Fibroblast of lung (primary cell): ENCODE results near the gene S100G. TPM values are rescaled to one million over a fixed set of nuclear protein-coding genes. Genes with fewer than 3 reads are reported as not detected.
"Not testable (repeated sequence)": the region's sequence is repeated elsewhere in the genome, so short reads cannot be mapped to it uniquely, and the experiment has no call there.

ENCODE experiments used
- DNase-seq, 2 donors: peaks; one replicate each; pipeline versions ENCODE4 v3.0.0 to v3.0.0-alpha.2; 2010; ENCODE audit warnings: low read depth in 2 of 2
- H2AFZ ChIP-seq: 2 replicates; pipeline ENCODE4 v1.5.1; 2012; ENCODE audit warnings: low read length, control low read depth, inconsistent platforms
- H3K27ac ChIP-seq: 2 replicates; pipeline ENCODE4 v1.5.1; 2011; ENCODE audit warnings: low read length, control low read depth; ENCODE audit not compliant: insufficient read depth
- H3K27me3 ChIP-seq: 2 replicates; pipeline ENCODE4 v1.5.1; 2011; ENCODE audit warnings: mild to moderate bottlenecking, low read length; ENCODE audit not compliant: control insufficient read depth, insufficient read depth
- H3K36me3 ChIP-seq: 2 replicates; pipeline ENCODE4 v1.5.1; 2011; ENCODE audit warnings: low read length; ENCODE audit not compliant: control insufficient read depth, insufficient read depth
- H3K4me1 ChIP-seq: 2 replicates; pipeline ENCODE4 v1.5.1; 2011; ENCODE audit warnings: low read length; ENCODE audit not compliant: control insufficient read depth, insufficient read depth; ENCODE audit errors: extremely low read depth
- H3K4me2 ChIP-seq: 2 replicates; pipeline ENCODE4 v1.5.1; 2011; ENCODE audit warnings: low read length, control low read depth; ENCODE audit not compliant: insufficient read depth; ENCODE audit errors: extremely low read depth
- H3K4me3 ChIP-seq, 4 experiments: fragments of 200-600 bp in 1 of 4; sonication (generic) in 1 of 4; replicated peaks in 1 of 4; 2 replicates each; pipeline ENCODE4 v1.5.1; 2011 to 2016; ENCODE audit warnings: low read length in 4 of 4, low read depth in 3 of 4, mild to moderate bottlenecking in 3 of 4, control low read depth in 2 of 4, inconsistent platforms in 1 of 4, mixed read lengths in 1 of 4; ENCODE audit not compliant: insufficient read depth in 1 of 4; ENCODE audit errors: control extremely low read depth in 1 of 4
- H3K79me2 ChIP-seq: 2 replicates; pipeline ENCODE4 v1.5.1; 2012; ENCODE audit warnings: mild to moderate bottlenecking, low read length, inconsistent platforms; ENCODE audit not compliant: control insufficient read depth, insufficient read depth
- H3K9ac ChIP-seq: 2 replicates; pipeline ENCODE4 v1.5.1; 2011; ENCODE audit warnings: mild to moderate bottlenecking, low read length, control low read depth; ENCODE audit not compliant: insufficient read depth
- H3K9me3 ChIP-seq: 2 replicates; pipeline ENCODE4 v1.5.1; 2012; ENCODE audit warnings: low read depth, low read length; ENCODE audit not compliant: control insufficient read depth, insufficient read depth
- H4K20me1 ChIP-seq: 2 replicates; pipeline ENCODE4 v1.5.1; 2011; ENCODE audit warnings: low read length; ENCODE audit not compliant: control insufficient read depth, insufficient read depth; ENCODE audit errors: extremely low read depth
- EZH2 ChIP-seq: IDR thresholded peaks from 2 replicates; pipeline ENCODE4 v1.5.1; 2012; ENCODE audit warnings: low read length, control low read depth, mild to moderate bottlenecking; ENCODE audit errors: missing control alignments
- polyA plus RNA-seq, 2 donors: library from polyadenylated mRNA; depleted of rRNA in 1 of 2; stranded (reverse) in 1 of 2; unstranded in 1 of 2; fragments of >200 nt; gene quantifications; 2 replicates each; pipeline ENCODE4 v1.2.1, GENCODE V29; 2011 to 2012; ENCODE audit warnings: missing spikeins in 1 of 2
- total RNA-seq: library from RNA; depleted of rRNA; stranded (reverse); fragments of >200 nt; gene quantifications from 2 replicates; pipeline ENCODE4 v1.2.1, GENCODE V29; 2014
- TF ChIP-seq, protein P1 (sequence below), 2 donors: IDR thresholded peaks in 1 of 2; conservative IDR thresholded peaks in 1 of 2; 1 replicate in 1 of 2; 2 replicates in 1 of 2; pipeline ENCODE4 v1.5.1; 2011 to 2012; ENCODE audit warnings: low read length in 2 of 2, control low read depth in 1 of 2, inconsistent platforms in 1 of 2, low read depth in 1 of 2, mild to moderate bottlenecking in 1 of 2

The S100G gene
- total and polyA plus RNA-seq, 2 donors (not counting 1 experiment from before 2014, with no cell fraction given), result not detected

DNA sequence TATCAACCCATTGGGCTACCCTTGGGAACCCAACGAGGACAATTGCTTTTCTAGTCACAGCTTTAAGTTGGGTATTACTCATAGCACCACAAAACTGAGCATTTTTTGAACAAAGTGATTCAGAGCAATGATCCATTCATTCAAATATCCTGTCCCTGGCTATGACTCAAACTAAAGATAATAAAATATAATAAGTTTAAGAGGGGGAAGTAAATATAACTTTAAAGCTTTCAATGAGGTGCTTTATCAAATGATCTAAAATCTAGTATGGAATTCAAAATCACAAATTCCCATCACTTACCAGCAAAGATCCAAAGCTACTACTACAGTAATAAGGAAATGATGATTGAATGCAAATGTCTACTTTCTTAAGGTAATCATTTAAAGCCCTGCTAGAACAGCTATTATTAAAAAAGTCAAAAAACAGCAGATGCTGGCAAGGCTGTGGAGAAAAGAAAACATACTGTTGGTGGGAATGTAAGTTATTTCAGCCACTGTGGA, 39.8 kb upstream of the S100G start:
- no peaks in the 10 kb centered on the region for H4K20me1 ChIP-seq
- H3K79me2 ChIP-seq, result no peaks in the 10 kb centered on the region
- H3K27ac ChIP-seq, result no peak overlapping the region
- H3K27me3 ChIP-seq, result no peaks in the 10 kb centered on the region
- H3K4me2 ChIP-seq, result no peak overlapping the region
- no peak overlapping the region for H3K9ac ChIP-seq
- peak; percentile 18 to 72 for DNase-seq
- H3K4me1 ChIP-seq, result no peaks in the 10 kb centered on the region
- no peak overlapping the region for H2AFZ ChIP-seq
- no peaks in the 10 kb centered on the region for H3K9me3 ChIP-seq
- TF ChIP-seq, protein P1, sequence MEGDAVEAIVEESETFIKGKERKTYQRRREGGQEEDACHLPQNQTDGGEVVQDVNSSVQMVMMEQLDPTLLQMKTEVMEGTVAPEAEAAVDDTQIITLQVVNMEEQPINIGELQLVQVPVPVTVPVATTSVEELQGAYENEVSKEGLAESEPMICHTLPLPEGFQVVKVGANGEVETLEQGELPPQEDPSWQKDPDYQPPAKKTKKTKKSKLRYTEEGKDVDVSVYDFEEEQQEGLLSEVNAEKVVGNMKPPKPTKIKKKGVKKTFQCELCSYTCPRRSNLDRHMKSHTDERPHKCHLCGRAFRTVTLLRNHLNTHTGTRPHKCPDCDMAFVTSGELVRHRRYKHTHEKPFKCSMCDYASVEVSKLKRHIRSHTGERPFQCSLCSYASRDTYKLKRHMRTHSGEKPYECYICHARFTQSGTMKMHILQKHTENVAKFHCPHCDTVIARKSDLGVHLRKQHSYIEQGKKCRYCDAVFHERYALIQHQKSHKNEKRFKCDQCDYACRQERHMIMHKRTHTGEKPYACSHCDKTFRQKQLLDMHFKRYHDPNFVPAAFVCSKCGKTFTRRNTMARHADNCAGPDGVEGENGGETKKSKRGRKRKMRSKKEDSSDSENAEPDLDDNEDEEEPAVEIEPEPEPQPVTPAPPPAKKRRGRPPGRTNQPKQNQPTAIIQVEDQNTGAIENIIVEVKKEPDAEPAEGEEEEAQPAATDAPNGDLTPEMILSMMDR (conservative IDR thresholded peaks at IDR 0.05 in 1 of 2, IDR thresholded peaks at IDR 0.05 in 1 of 2; ENCODE audit: low read depth in 1 of 2, low read length in 2 of 2), result no peak
- TF ChIP-seq EZH2, result no peak
- H3K4me3 ChIP-seq, result no peak overlapping the region
- peaks cover 1% of the 10 kb centered on the region for H3K36me3 ChIP-seq

DNA sequence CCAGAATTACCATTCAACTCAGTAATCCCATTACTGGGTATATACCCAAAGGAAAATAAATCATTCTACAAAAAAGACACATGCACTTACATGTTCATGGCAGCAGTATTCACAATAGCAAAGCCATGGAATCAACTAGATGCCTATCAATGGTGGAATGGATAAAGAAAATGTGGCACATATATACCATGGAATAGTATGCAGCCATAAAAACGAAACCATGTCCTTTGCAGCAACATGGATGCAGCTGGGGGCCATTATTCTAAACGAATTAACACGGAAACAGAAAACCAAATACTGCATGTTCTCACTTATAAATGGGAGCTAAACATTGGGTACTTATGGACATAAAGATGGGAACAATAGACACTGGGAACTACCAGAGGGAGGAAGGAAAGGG, 39.3 kb upstream of the S100G start:
- not testable (repeated sequence) for DNase-seq, H3K27ac ChIP-seq, H3K9ac ChIP-seq, H3K36me3 ChIP-seq, H2AFZ ChIP-seq, H3K4me3 ChIP-seq, H3K79me2 ChIP-seq, H4K20me1 ChIP-seq, H3K9me3 ChIP-seq, H3K4me2 ChIP-seq, H3K27me3 ChIP-seq, H3K4me1 ChIP-seq

GRCh38 chrX:16612257-16612897, 37.6 kb upstream of the S100G start:
- Histone ChIP-seq H3K79me2 (no peaks in the 10 kb centered on the region), H4K20me1 (no peaks in the 10 kb centered on the region), H3K9ac (no peak overlapping the region), H3K36me3 (no peaks in the 10 kb centered on the region), H3K27ac (no peak overlapping the region), H3K4me2 (no peak overlapping the region), H3K4me1 (no peaks in the 10 kb centered on the region), H3K9me3 (no peaks in the 10 kb centered on the region), H2AFZ (no peak overlapping the region), H3K4me3 (no peak overlapping the region), H3K27me3 (no peaks in the 10 kb centered on the region)
- DNase-seq, result no peak
- no peak for TF ChIP-seq EZH2
- TF ChIP-seq, protein P1 (conservative IDR thresholded peaks at IDR 0.05 in 1 of 2, IDR thresholded peaks at IDR 0.05 in 1 of 2; ENCODE audit: low read depth in 1 of 2, low read length in 2 of 2), result no peak
